SK-N-SH (cell line): Measurements from ENCODE around the gene ANK3. TPM values are rescaled to one million over a fixed set of nuclear protein-coding genes. Genes with fewer than 3 reads are reported as not detected.

Source experiments
- CTCF ChIA-PET: fragments of 300-600, 350-600 bp; formaldehyde crosslinking; extraction: SDS; loops from one replicate; lab custom pipeline; 2021; lab: Yijun Ruan, JAX
- POLR2A ChIA-PET: fragments of 350-600 bp; sonication (Branson Sonifier 250); formaldehyde crosslinking; extraction: SDS; loops from one replicate; lab custom pipeline; 2020; ENCODE audit warnings: antibody characterized with exemption, inconsistent platforms; lab: Yijun Ruan, JAX
- DNase-seq: peaks from one replicate; pipeline ENCODE4 v3.0.0; 2012
- H2AFZ ChIP-seq: fragments of 200-600 bp; sonication (generic); 2 replicates; pipeline ENCODE4 v1.8.1; 2016; ENCODE audit warnings: antibody characterized with exemption, mild to moderate bottlenecking, low read depth
- H3F3A ChIP-seq: fragments of 200-600 bp; sonication (generic); replicated peaks from 2 replicates; pipeline ENCODE3; 2016; ENCODE audit warnings: antibody characterized with exemption, mild to moderate bottlenecking; ENCODE audit not compliant: insufficient read depth
- H3K27ac ChIP-seq, 2 experiments: fragments of 200-500 bp in 1 of 2; fragments of 200-600 bp in 1 of 2; sonication (Bioruptor generic) in 1 of 2; sonication (generic), shearing (Covaris generic) in 1 of 2; 2 replicates each; pipeline versions ENCODE4 v1.5.1 to v1.6.1; 2014 to 2016; ENCODE audit warnings: low read depth in 2 of 2, inconsistent platforms in 1 of 2, low read length in 1 of 2, mild to moderate bottlenecking in 1 of 2, mixed read lengths in 1 of 2
- H3K27me3 ChIP-seq: fragments of 200-600 bp; sonication (generic), shearing (Covaris generic); 2 replicates; pipeline ENCODE4 v1.6.1; 2016; ENCODE audit warnings: mixed run types; ENCODE audit not compliant: insufficient read depth
- H3K36me3 ChIP-seq, 2 experiments: fragments of 200-500 bp in 1 of 2; fragments of 200-600 bp in 1 of 2; sonication (Bioruptor generic) in 1 of 2; sonication (generic) in 1 of 2; replicated peaks in 1 of 2; 2 replicates each; pipeline versions ENCODE3 to v1.5.1; 2014 to 2016; ENCODE audit warnings: low read length in 1 of 2, mild to moderate bottlenecking in 1 of 2; ENCODE audit not compliant: insufficient read depth in 2 of 2, control insufficient read depth in 1 of 2
- H3K4me1 ChIP-seq, 2 experiments: fragments of 200-500 bp in 1 of 2; fragments of 200-600 bp in 1 of 2; sonication (Bioruptor generic) in 1 of 2; sonication (generic), shearing (Covaris generic) in 1 of 2; 2 replicates each; pipeline versions ENCODE4 v1.5.1 to v1.6.1; 2014 to 2016; ENCODE audit warnings: low read depth in 1 of 2, low read length in 1 of 2, mixed run types in 1 of 2; ENCODE audit not compliant: insufficient read depth in 2 of 2, control insufficient read depth in 1 of 2
- H3K4me2 ChIP-seq: fragments of 200-600 bp; sonication (generic), shearing (Covaris generic); 2 replicates; pipeline ENCODE4 v1.6.1; 2017; ENCODE audit warnings: mixed run types
- H3K4me3 ChIP-seq, 2 experiments: fragments of 200-500 bp in 1 of 2; fragments of 200-600 bp in 1 of 2; sonication (Bioruptor generic) in 1 of 2; sonication (generic), shearing (Covaris generic) in 1 of 2; 2 replicates each; pipeline versions ENCODE4 v1.5.1 to v1.8.1; 2014 to 2016; ENCODE audit warnings: low read depth in 2 of 2, inconsistent platforms in 1 of 2, low read length in 1 of 2, mild to moderate bottlenecking in 1 of 2, mixed read lengths in 1 of 2, moderate library complexity in 1 of 2
- H3K79me2 ChIP-seq: fragments of 200-600 bp; sonication (generic); 2 replicates; pipeline ENCODE4 v1.8.1; 2017; ENCODE audit warnings: mild to moderate bottlenecking; ENCODE audit not compliant: insufficient read depth
- H3K9ac ChIP-seq: fragments of 200-600 bp; sonication (generic); 2 replicates; pipeline ENCODE4 v1.6.1; 2017; ENCODE audit warnings: mixed run types
- H3K9me2 ChIP-seq: fragments of 200-600 bp; sonication (generic); 2 replicates; pipeline ENCODE4 v1.6.1; 2017; ENCODE audit warnings: mixed run types
- H3K9me3 ChIP-seq: fragments of 200-600 bp; sonication (generic); 2 replicates; pipeline ENCODE4 v1.6.1; 2017; ENCODE audit warnings: mixed run types, mild to moderate bottlenecking, moderate library complexity
- H4K20me1 ChIP-seq: fragments of 200-600 bp; sonication (generic); 2 replicates; pipeline ENCODE4 v1.6.1; 2017; ENCODE audit warnings: mild to moderate bottlenecking, mixed run types; ENCODE audit not compliant: insufficient read depth
- CHD2 ChIP-seq: fragments of 150-350 bp; IDR thresholded peaks from 2 replicates; pipeline ENCODE4 v1.6.1; 2018; ENCODE audit warnings: low read length; ENCODE audit not compliant: partially characterized antibody
- EP300 ChIP-seq, 2 experiments: IDR thresholded peaks; 2 replicates each; pipeline versions ENCODE4 v1.4.0 to v1.6.1; 2012; ENCODE audit warnings: borderline replicate concordance in 1 of 2, low read depth in 1 of 2, low read length in 1 of 2
- FOSL2 ChIP-seq: IDR thresholded peaks from 2 replicates; pipeline ENCODE4 v1.4.0; 2012; ENCODE audit warnings: low read depth, mild to moderate bottlenecking, moderate library complexity, borderline replicate concordance
- FOXJ3 ChIP-seq: sonication (generic); formaldehyde crosslinking; IDR thresholded peaks from 2 replicates; pipeline ENCODE4 v1.5.1; 2020; ENCODE audit warnings: mild to moderate bottlenecking, missing genetic modification reagents
- GABPA ChIP-seq: IDR thresholded peaks from 2 replicates; pipeline ENCODE4 v1.4.0; 2012; ENCODE audit warnings: low read depth, mild to moderate bottlenecking
- GATA2 ChIP-seq: sonication (generic); formaldehyde crosslinking; IDR thresholded peaks from 2 replicates; pipeline ENCODE4 v1.5.0; 2020; ENCODE audit warnings: mild to moderate bottlenecking, missing genetic modification reagents
- JUND ChIP-seq: IDR thresholded peaks from 2 replicates; pipeline ENCODE4 v1.4.0; 2012
- MXI1 ChIP-seq: IDR thresholded peaks from 2 replicates; pipeline ENCODE4 v1.6.1; 2012; ENCODE audit warnings: mild to moderate bottlenecking, low read depth, low read length, improper control_type of control experiment
- REST ChIP-seq: IDR thresholded peaks from 2 replicates; pipeline ENCODE4 v1.6.1; 2012; ENCODE audit warnings: mild to moderate bottlenecking, low read depth, low read length, moderate library complexity
- SIN3A ChIP-seq: IDR thresholded peaks from 2 replicates; pipeline ENCODE4 v1.6.1; 2012; ENCODE audit warnings: low read depth, mild to moderate bottlenecking, low read length, moderate library complexity, borderline replicate concordance
- TAF1 ChIP-seq: IDR thresholded peaks from 2 replicates; pipeline ENCODE4 v1.6.1; 2012; ENCODE audit warnings: low read depth, mild to moderate bottlenecking, low read length, moderate library complexity, borderline replicate concordance
- TCF12 ChIP-seq: IDR thresholded peaks from 2 replicates; pipeline ENCODE4 v1.4.0; 2012
- USF1 ChIP-seq: IDR thresholded peaks from 2 replicates; pipeline ENCODE4 v1.4.0; 2012; ENCODE audit warnings: low read depth, borderline replicate concordance
- WGBS: methylation state at CpG from one replicate; pipeline ENCODE4 v1.1.6; 2017; ENCODE audit warnings: low lambda C conversion rate; 5-methylcytosine and 5-hydroxymethylcytosine counted together
- polyA plus RNA-seq, 3 experiments: library from polyadenylated mRNA; depleted of rRNA; stranded (reverse); fragments of >200 nt; gene quantifications; 2 replicates each; pipeline ENCODE4 v1.2.3, GENCODE V29; 2012

ANK3 gene
- polyA plus RNA-seq, 1 of the 3 experiments (the other 2 are of a cell fraction) = 10.0 TPM

GRCh38 chr10:60303778-60304177, 85.9 kb downstream of the ANK3 start:
- no peak for TF ChIP-seq REST
- TF ChIP-seq CHD2 = no peak
- TF ChIP-seq SIN3A = no peak
- no peak for TF ChIP-seq GATA2 (CRISPR knock-in tag)
- TF ChIP-seq USF1 = no peak
- no peak for TF ChIP-seq FOSL2
- no peak for TF ChIP-seq EP300 (IDR thresholded peaks at IDR 0.05; ENCODE audit: borderline replicate concordance in 1 of 2, low read depth in 1 of 2, low read length in 1 of 2)
- no peak for TF ChIP-seq TAF1
- no peak for TF ChIP-seq JUND
- TF ChIP-seq MXI1 = no peak
- no peak for TF ChIP-seq TCF12
- no peak for TF ChIP-seq FOXJ3 (CRISPR knock-in tag)
- TF ChIP-seq GABPA = no peak
- TF ChIP-seq, all 33 proteins: peak for 0
- Histone ChIP-seq H3K4me2 (no peak overlapping the region), H3K27me3 (no peaks in the 10 kb centered on the region), H3F3A (peaks cover 32% of the 10 kb centered on the region), H3K79me2 (no peaks in the 10 kb centered on the region), H3K4me3 (no peak overlapping the region), H3K9ac (no peak overlapping the region), H3K9me2 (no peaks in the 10 kb centered on the region), H3K36me3 (no peaks in the 10 kb centered on the region), H3K4me1 (peaks cover 7 to 22% of the 10 kb centered on the region in 2 experiments; a peak in 3 of 4 replicates), H3K9me3 (no peaks in the 10 kb centered on the region), H3K27ac (peak overlapping the region in 1 of 2 experiments; percentile 96; a peak in 1 of 4 replicates), H2AFZ (no peak overlapping the region), H4K20me1 (no peaks in the 10 kb centered on the region)
- 94% methylated on average over 1 of the region's 1 CpG for WGBS
- no peak for DNase-seq
- ChIA-PET POLR2A (no interaction called here), CTCF (no interaction called here)
